Neural cell (in vitro differentiated cells): Measurements from ENCODE around the gene TMEM52B.

Experiments
- CTCF ChIP-seq: fragments of 450-650 bp; IDR thresholded peaks from 2 replicates; pipeline ENCODE4 v1.5.1; 2014; ENCODE audit warnings: antibody characterized with exemption, mild to moderate bottlenecking, moderate library complexity; ENCODE audit not compliant: poor library complexity, severe bottlenecking
- EP300 ChIP-seq: fragments of 450-650 bp; conservative IDR thresholded peaks from 2 replicates; pipeline ENCODE4 v1.6.1; 2014; ENCODE audit warnings: antibody characterized with exemption, mild to moderate bottlenecking, moderate library complexity; ENCODE audit not compliant: poor library complexity, severe bottlenecking
- REST ChIP-seq: IDR thresholded peaks from 2 replicates; pipeline ENCODE4 v1.6.1; 2012; ENCODE audit warnings: borderline replicate concordance
- SMC3 ChIP-seq: fragments of 450-650 bp; conservative IDR thresholded peaks from 2 replicates; pipeline ENCODE4 v1.6.1; 2014; ENCODE audit warnings: antibody characterized with exemption, mild to moderate bottlenecking, moderate library complexity; ENCODE audit not compliant: poor library complexity

GRCh38 chr12:10234562-10234961 is 55.7 kb downstream of the TMEM52B start:
- no peak for TF ChIP-seq EP300
- TF ChIP-seq SMC3, result no peak
- no peak for TF ChIP-seq CTCF
- TF ChIP-seq REST, result no peak
